ENCODE data around the gene CRCP.

DNA sequence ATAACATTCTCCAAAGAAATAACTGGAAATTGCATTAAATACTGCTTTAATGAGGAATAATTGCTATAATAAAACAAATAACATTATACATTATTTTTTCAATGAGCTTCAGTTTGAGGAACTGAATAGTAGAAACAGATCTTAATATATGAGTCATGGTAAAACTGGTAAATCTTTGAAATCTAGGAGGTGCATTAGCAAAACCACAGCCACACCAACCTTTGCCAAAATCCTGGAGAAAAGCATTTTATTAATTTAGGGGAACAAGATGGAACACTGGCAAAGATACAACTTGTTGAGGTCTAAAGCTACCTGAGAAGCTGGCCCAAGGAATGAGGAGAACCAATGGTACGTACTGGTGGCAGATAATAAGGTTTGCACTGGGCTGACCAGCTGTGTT lies 44.4 kb upstream of the CRCP start:
- TF ChIP-seq, protein P1, sequence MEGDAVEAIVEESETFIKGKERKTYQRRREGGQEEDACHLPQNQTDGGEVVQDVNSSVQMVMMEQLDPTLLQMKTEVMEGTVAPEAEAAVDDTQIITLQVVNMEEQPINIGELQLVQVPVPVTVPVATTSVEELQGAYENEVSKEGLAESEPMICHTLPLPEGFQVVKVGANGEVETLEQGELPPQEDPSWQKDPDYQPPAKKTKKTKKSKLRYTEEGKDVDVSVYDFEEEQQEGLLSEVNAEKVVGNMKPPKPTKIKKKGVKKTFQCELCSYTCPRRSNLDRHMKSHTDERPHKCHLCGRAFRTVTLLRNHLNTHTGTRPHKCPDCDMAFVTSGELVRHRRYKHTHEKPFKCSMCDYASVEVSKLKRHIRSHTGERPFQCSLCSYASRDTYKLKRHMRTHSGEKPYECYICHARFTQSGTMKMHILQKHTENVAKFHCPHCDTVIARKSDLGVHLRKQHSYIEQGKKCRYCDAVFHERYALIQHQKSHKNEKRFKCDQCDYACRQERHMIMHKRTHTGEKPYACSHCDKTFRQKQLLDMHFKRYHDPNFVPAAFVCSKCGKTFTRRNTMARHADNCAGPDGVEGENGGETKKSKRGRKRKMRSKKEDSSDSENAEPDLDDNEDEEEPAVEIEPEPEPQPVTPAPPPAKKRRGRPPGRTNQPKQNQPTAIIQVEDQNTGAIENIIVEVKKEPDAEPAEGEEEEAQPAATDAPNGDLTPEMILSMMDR (IDR thresholded peaks at IDR 0.05; ENCODE audit: low read depth, low read length): no peak
- no peak for TF ChIP-seq POLR2A (IDR thresholded peaks at IDR 0.05; ENCODE audit: extremely low read depth, insufficient read length)

Data from NB4 (cell line).